Aorta (tissue), 5 donors: ENCODE measurements around the gene INO80C. TPM values are rescaled to one million over a fixed set of nuclear protein-coding genes. Genes with fewer than 3 reads are reported as not detected.

Experiments used
- ATAC-seq: fragments of 200-7000 bp; cut with Tn5 transposase; one replicate; pipeline ENCODE4 v1.9.1; 2022; ENCODE audit warnings: moderate library complexity; ENCODE audit not compliant: low FRiP score
- DNase-seq, 2 donors: peaks; one replicate each; pipeline ENCODE4 v3.0.0-alpha.2; 2020
- H3K27ac ChIP-seq, 2 donors: one replicate each; pipeline ENCODE4 v1.5.1; 2013; ENCODE audit warnings: low read length in 2 of 2, mild to moderate bottlenecking in 2 of 2, moderate library complexity in 2 of 2, control low read depth in 1 of 2, inconsistent platforms in 1 of 2, low read depth in 1 of 2
- H3K27me3 ChIP-seq, 2 donors: one replicate each; pipeline ENCODE4 v1.6.1; 2013; ENCODE audit warnings: control low read depth in 1 of 2, low read length in 1 of 2, mild to moderate bottlenecking in 1 of 2, moderate library complexity in 1 of 2; ENCODE audit not compliant: insufficient read depth in 2 of 2, control insufficient read depth in 1 of 2
- H3K36me3 ChIP-seq, 2 donors: one replicate each; pipeline ENCODE4 v1.6.1; 2013; ENCODE audit warnings: control low read depth in 1 of 2, low read length in 1 of 2, mild to moderate bottlenecking in 1 of 2; ENCODE audit not compliant: insufficient read depth in 2 of 2, control insufficient read depth in 1 of 2
- H3K4me1 ChIP-seq, 2 donors: one replicate each; pipeline ENCODE4 v1.6.1; 2013; ENCODE audit warnings: low read length in 2 of 2, control low read depth in 1 of 2, mild to moderate bottlenecking in 1 of 2, moderate library complexity in 1 of 2; ENCODE audit not compliant: insufficient read depth in 2 of 2, control insufficient read depth in 1 of 2
- H3K4me3 ChIP-seq, 2 donors: one replicate each; pipeline ENCODE4 v1.5.1; 2013; ENCODE audit warnings: low read length in 2 of 2, control low read depth in 1 of 2, mild to moderate bottlenecking in 1 of 2
- H3K9me3 ChIP-seq: one replicate; pipeline ENCODE4 v1.6.1; 2013; ENCODE audit warnings: mild to moderate bottlenecking, low read length; ENCODE audit not compliant: control insufficient read depth
- WGBS, 2 donors: extraction: QIAGEN DNeasy Blood & Tissue Kit; methylation state at CpG; one replicate each; pipeline ENCODE4 v1.1.7; 2013; 5-methylcytosine and 5-hydroxymethylcytosine counted together
- intact Hi-C, 2 donors: fragments of 100-400 bp; cut with DNase I; formaldehyde crosslinking; loops; one replicate each; pipeline versions ENCODE4 v1.14.2 to v1.15.0; 2022
- polyA plus RNA-seq, 2 donors: library from polyadenylated mRNA; stranded (reverse); fragments of 200-250 nt; gene quantifications; one replicate each; pipeline ENCODE4 v1.2.3, GENCODE V29; 2013
- total RNA-seq, 2 donors: library from RNA; stranded (reverse); fragmentation: NEBNext Ultra II Directional; extraction: Animal tissue kit (Norgen Biotek cat#: 25700); gene quantifications; one replicate each; pipeline ENCODE4 v1.2.1, GENCODE V29; 2021
- donor health status: healthy with polysubstance abuse.
- donor health status: Bipolar disorder and iron deficiency.
- donor health status: DM: no; HTN: no; CAD: no.
- donor health status: DM: no; HTN: no; CAD: no.
- donor health status: DM: yes; HTN: yes; CAD: no.

Gene INO80C
- total and polyA plus RNA-seq, 4 donors = 16.8 to 23.1 (median 18.8) TPM

- Histone ChIP-seq H3K4me1 (no peaks in the 10 kb centered on the region), H3K36me3 (no peaks in the 10 kb centered on the region), H3K9me3 (no peaks in the 10 kb centered on the region), H3K27ac (no peak overlapping the region), H3K4me3 (no peak overlapping the region), H3K27me3 (no peaks in the 10 kb centered on the region)
- 94 to 98% methylated on average over 1 of the region's 1 CpG for WGBS, 2 donors
- DNase-seq (no peak), ATAC-seq (no peak)
- intact Hi-C loops = no loop called here
These were observed 11.9 kb downstream of the INO80C start for GRCh38 chr18:35485852-35486251.

GRCh38 chr18:35484034-35484433 lies 13.7 kb downstream of the INO80C start:
- intact Hi-C loops = no loop called here
- DNase-seq (no peak), ATAC-seq (no peak)
- no peaks in the 10 kb centered on the region for H3K36me3 ChIP-seq
- no peak overlapping the region for H3K4me3 ChIP-seq
- no peaks in the 10 kb centered on the region for H3K4me1 ChIP-seq
- H3K9me3 ChIP-seq = no peaks in the 10 kb centered on the region
- no peaks in the 10 kb centered on the region for H3K27me3 ChIP-seq
- no peak overlapping the region for H3K27ac ChIP-seq

DNA sequence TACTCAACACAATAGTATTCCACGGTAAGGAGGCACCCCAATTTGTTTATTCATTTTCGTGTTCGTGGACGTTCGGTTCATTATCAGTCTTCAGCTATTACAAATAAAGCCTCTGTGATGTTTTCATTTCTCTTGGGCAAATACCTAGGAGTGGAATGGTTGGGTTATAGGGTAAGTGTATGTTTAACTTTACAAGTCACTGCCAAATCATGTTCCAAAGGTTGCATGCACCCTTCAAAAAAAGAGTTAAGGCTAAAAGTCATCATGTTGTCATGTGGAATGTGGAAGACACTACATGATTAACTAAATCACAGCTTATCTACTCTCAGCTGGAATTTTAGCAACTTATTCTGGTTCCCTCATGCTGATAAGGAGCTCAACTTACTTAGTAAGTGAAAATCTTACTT lies 15.8 kb downstream of the INO80C start:
- H3K27me3 ChIP-seq = no peaks in the 10 kb centered on the region
- 65 to 70% methylated on average over 5 of the region's 5 CpGs for WGBS, 2 donors
- intact Hi-C loops = no loop called here
- no peaks in the 10 kb centered on the region for H3K36me3 ChIP-seq
- H3K4me3 ChIP-seq = no peak overlapping the region
- H3K9me3 ChIP-seq = no peaks in the 10 kb centered on the region
- ATAC-seq = no peak
- H3K27ac ChIP-seq = no peak overlapping the region
- no peaks in the 10 kb centered on the region for H3K4me1 ChIP-seq
- no peak for DNase-seq

DNA sequence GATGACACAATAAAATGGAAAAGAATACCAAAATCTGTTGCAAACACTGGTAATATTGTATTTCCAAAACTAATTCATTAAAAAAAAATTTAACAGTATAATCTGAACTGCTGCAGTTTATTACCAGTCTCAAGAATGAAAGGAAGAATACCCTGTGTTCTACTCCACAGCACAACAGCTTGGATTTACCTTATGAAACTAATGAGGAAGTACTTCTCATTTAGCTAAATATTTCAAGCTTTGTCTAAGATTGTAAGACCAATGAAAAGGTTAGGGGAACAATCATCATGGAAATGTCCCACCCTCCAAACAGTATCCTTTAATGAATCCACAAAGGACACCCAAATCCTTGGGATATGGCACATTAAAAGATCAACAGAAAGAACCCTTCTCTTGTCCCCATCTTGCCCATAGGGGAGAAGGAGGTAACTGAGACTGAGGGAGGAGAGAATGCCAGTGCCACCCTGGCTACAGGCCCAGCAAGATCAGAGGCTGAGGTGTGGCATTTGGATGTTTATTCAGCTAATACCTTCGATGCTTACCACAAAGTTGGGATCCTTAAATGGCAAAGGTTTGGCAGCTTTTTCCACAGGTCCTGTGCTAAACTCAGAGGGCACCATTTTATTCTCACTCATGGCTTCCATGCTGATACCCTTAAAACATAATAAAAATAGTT lies 17.7 kb downstream of the INO80C start:
- ATAC-seq (no peak), DNase-seq (no peak)
- Histone ChIP-seq H3K4me1 (no peaks in the 10 kb centered on the region), H3K9me3 (no peaks in the 10 kb centered on the region), H3K27ac (no peak overlapping the region), H3K36me3 (no peaks in the 10 kb centered on the region), H3K27me3 (no peaks in the 10 kb centered on the region), H3K4me3 (no peak overlapping the region)
- intact Hi-C loops = no loop called here
- 81 to 82% methylated on average over 1 of the region's 1 CpG for WGBS, 2 donors

DNA sequence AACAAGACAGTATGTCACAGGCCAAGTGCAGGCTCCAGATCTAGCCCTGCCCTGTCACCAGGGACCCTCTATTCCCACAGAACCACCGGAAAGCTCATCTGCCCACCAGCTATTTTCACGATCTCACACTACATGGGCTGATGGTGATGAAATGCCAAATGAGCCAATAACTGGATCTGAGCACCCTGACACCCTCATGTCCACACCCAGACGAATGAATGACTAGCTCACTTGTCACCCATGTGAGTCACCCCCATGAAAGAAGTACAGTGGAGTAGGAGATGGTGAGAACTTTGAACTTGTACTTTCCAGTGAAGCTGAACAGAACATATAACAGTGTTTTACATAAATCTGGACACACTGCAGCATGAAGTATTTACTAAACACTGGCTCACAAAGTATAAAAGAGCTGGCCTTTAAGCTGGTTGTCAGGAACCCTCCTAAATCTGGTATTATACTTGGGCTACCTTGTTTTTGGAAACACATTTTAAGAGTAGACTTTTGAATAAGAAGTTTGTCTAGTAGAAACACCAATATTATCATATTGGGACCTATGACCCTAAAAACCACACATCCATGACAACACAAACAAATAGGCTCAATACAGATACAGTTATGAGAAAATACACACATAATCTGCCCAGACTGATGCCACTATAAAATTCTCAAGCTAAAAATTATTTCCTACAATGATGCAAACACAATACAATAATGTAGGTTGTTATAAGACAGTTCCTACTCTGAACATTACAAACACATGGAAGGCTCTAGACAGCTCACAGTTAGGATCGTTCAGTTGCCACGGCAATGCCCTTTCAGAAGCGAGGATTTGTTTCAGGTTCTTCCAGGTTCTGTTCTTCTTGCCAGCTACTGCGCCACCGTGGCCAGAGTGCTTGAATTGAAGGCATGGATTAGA lies 19.0 kb downstream of the INO80C start:
- Histone ChIP-seq H3K9me3 (no peaks in the 10 kb centered on the region), H3K4me3 (no peak overlapping the region), H3K36me3 (no peaks in the 10 kb centered on the region), H3K27me3 (no peaks in the 10 kb centered on the region), H3K4me1 (no peaks in the 10 kb centered on the region), H3K27ac (no peak overlapping the region)
- 64 to 65% methylated on average over 8 of the region's 8 CpGs for WGBS, 2 donors
- ATAC-seq (no peak), DNase-seq (no peak)
- intact Hi-C loops = no loop called here

DNA sequence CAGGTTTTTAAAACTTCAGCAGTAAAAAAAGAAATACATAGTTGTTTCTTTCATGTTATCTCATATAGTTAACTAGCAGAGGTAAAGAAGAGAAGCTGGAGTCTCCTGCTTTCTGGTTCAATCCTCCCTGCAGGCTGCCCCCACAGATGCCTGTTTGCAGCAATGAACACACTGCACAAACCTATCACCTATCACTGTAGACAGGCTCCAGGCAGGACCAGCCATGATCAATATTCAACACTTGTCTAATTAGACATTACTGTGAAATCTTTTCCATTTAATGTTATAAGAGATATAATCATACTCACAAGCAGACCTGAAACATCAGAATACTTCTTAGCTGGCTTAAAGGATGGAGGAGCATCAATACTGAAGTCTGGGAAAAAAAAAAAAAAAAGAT lies 19.8 kb downstream of the INO80C start:
- Histone ChIP-seq H3K27me3 (no peaks in the 10 kb centered on the region), H3K9me3 (no peaks in the 10 kb centered on the region), H3K36me3 (no peaks in the 10 kb centered on the region), H3K4me1 (no peaks in the 10 kb centered on the region), H3K4me3 (no peak overlapping the region), H3K27ac (no peak overlapping the region)
- ATAC-seq (no peak), DNase-seq (no peak)
- intact Hi-C loops = no loop called here

DNA sequence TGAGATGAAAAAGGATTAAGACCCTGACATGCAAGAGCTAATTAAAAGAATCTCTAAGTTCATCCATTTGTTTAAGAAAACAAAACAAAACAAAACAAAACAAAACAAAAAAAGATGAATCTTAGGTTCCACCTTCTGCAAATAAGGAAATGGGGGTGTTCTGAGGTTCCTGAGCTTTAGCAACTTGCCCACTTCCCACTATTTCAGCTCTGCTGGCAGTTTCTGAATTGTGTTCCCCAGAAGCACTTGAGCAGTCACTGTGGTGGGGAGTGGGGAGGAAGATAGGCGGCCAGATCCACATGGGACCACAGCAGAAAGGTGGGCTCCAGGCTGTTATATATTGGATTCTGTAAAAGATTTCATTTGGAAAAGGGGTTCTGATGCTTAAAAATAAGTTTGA lies 20.3 kb downstream of the INO80C start:
- H3K9me3 ChIP-seq = no peaks in the 10 kb centered on the region
- H3K36me3 ChIP-seq = no peaks in the 10 kb centered on the region
- H3K27me3 ChIP-seq = no peaks in the 10 kb centered on the region
- no peak overlapping the region for H3K4me3 ChIP-seq
- intact Hi-C loops = no loop called here
- DNase-seq (no peak), ATAC-seq (no peak)
- 94 to 100% methylated on average over 1 of the region's 1 CpG for WGBS, 2 donors
- no peaks in the 10 kb centered on the region for H3K4me1 ChIP-seq
- no peak overlapping the region for H3K27ac ChIP-seq

- WGBS, 2 donors = 97% methylated on average over 1 of the region's 1 CpG
- no peak overlapping the region for H3K27ac ChIP-seq
- DNase-seq (no peak), ATAC-seq (no peak)
- intact Hi-C loops = no loop called here
- H3K4me3 ChIP-seq = no peak overlapping the region
- H3K9me3 ChIP-seq = no peaks in the 10 kb centered on the region
- H3K36me3 ChIP-seq = no peaks in the 10 kb centered on the region
- no peaks in the 10 kb centered on the region for H3K27me3 ChIP-seq
- H3K4me1 ChIP-seq = no peaks in the 10 kb centered on the region
These were observed 22.9 kb downstream of the INO80C start for GRCh38 chr18:35474884-35475283.

GRCh38 chr18:35473562-35473961 lies 24.2 kb downstream of the INO80C start:
- Histone ChIP-seq H3K4me3 (no peak overlapping the region), H3K4me1 (no peaks in the 10 kb centered on the region), H3K9me3 (no peaks in the 10 kb centered on the region), H3K27me3 (no peaks in the 10 kb centered on the region), H3K36me3 (no peaks in the 10 kb centered on the region), H3K27ac (no peak overlapping the region)
- DNase-seq = no peak
- intact Hi-C loops = no loop called here
- WGBS, 2 donors = 95 to 97% methylated on average over 1 of the region's 1 CpG
- ATAC-seq = no peak
